Measurements from ENCODE around the gene PKM. TPM values are rescaled to one million over a fixed set of nuclear protein-coding genes. Genes with fewer than 3 reads are reported as not detected.
A peak's percentile ranks its signal among the peaks of the same experiment; 100 is the strongest.

The PKM gene
- total RNA-seq, 1 experiment from 2014 or later, result 2,870 TPM

DNA sequence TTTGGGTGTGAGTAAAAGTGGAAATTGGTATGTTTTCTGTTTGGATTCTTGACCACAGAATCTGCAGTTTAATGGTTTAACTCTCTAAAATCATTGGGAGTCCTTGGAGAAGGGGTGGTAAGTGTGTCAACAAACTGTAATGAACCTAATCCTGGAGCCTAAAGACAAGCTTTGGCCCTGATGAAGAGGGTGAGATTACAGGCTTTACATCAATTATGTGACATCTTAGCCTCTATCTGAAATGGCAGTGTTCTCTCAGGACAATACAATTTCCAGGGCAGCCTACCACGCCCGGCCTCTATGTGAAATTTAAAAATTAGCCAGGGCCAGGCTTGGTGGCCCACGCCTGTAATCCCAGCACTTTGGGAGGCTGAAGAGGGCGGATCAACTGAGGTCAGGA lies 4.3 kb upstream of the PKM start:
- DNase-seq (ENCODE audit: low read depth), result no peak

DNA sequence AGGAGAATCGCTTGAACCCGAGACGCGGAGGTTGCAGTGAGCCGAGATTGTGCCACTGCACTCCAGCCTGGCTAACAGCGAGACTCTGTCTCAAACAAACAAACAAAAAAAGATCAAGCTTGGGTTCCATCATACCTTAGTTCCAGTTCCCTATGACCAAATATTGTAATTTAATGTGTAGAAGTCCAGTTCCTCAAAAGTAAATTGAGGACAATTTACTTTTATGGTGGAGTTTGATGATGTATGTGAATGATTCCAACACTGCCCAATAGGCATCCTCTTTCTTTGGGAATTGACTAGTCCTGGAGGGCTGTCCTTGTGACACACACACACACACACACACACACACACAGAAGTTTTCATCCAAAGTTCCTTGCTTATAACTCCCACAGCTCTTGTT lies 2.8 kb upstream of the PKM start:
- DNase-seq (ENCODE audit: low read depth), result no peak

DNA sequence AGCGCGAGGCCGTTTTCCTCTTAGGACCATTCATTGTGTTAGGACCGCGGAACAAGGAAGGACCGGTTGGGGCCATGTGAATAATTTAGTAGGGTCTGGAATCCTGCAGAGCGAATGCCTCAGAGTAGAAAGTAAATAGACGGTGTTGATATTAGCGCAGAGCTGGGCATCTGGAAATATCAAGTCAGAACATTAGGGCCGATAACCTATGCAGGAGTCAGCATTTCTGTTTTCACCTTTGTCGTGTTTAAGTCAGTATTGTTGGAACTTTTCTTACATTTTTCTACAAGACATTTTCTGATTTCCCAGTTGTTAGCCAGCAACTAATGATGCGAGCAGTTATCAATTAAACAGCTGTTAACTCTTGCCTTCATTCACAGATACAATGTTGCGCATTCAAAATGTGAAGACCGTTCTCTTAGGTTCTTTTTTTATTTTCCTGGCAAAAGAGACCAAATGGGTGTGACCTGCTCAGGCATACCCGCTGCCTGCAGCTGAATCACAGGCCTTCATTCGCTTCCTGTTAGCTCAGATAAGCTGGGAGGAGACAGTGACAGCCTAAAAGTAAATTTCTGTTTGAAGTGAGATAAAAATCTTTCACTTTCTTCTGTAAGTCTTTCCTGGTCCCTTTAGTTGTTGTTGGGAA lies 966 bp upstream of the PKM start:
- DNase-seq (ENCODE audit: low read depth), result peak; percentile 88

DNA sequence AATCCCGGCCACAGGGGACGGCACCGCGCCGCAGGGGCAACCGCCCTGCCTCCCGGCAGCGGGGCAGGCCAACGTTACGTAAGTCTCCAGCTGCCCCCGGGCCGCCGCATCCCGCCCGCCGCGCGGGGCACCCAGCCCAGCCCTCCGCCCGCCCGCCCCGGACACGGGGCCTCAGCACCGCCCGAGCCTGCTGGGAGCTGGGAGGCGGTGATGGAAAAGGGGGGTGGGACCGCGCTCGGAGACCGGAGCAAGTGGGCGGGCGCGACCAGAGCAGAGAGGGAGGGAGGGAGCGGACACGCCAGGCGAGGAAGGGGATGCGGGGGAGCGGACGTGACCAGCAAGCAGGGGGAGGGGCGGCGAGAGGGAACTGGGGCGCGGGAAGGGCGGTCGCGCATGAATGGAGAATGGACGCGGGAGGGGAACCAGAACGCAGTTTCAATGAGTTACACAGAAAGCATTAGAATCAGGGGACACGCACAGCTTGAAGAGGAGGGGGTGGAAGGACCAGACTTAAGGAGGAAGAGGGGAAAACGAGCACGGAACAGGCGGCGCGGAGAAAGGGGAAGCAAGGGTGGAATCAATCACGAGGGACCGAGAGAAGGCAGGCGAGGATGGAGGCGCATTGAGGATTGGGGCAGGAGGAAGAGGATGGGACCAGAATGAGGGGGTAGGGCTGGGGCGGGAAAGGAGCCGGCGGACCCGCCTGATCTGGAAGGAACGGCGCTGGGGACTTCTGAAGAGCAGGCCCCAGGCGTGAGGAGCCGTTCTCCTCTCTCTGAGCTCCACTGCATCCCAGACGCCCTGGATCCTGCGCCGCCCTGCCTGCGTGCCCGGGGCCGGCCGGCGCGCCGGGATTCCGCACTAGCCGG lies 559 bp downstream of the PKM start:
- peak; percentile 94 for DNase-seq (ENCODE audit: low read depth)

DNA sequence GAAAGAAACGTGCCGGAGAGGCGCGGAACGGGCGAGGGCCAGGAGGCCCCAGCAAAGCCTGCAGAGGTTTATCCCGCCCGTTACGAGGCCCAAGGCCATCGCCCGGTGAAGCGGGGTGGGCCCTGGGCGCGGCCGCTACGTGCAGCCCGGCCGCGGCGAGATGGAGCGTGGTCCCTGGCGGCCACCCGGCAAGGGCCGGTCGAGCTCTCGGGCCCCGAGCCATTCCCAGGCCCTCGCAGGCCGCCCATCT lies 1.1 kb downstream of the PKM start:
- no peak for DNase-seq (ENCODE audit: low read depth)

DNA sequence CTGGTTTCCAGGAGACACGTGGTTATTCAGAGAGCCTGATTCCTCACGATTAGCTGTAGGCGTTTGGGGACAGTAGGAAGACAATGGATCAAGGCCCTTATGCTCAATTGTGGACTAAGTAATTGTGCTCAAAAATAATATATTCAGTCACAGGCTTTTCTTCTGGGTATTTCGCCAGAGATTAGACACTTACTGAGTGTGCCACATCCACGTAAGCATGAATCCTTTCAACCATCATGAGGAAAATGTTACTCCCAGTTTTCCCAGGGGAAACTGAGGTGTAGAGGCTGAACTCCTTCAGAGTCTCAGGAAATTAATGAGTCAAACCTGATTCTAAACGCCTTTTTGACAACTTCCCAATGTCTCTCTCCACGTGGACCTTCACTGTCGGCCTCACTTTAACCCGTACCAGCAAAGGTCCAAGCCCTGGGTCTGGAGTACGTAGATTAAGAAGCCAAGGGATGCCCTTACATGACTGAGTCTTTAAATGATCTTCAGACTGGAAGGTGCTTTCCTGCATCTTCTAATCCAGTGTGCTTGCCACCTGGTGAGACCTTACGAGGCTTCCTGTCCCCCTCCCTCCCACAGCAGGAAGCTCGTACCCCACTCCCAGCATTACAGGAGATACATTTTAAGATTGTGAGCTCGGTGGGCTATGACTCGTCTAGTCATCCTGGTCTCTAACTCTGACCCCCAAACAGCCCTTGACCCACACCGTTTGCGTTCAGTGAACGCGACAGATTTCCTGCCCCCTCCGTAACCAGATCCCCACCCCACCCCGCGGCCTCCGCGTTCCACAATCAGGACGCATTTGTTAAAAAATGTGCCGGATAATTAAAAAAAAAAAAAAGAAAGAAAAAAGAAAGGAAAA lies 1.7 kb downstream of the PKM start:
- no peak for DNase-seq (ENCODE audit: low read depth)

DNA sequence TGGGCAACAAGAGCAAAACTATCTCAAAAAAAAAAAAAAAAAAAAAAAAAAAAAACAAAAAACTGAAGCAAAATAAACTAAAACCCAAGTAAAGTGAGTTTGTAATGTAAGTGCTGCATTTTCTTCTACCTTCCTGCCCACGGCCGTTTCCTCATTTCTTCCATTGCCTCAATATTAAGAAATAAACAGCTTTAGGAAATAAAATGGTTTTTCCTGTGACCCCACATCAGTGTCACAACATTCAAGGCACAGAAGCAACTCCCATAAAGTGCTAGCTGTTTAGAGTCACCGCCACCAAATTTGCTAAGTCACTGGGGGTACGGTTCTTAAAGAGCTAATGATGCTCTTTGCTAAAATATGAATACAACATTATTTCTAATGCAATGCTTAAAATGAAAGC lies 3.3 kb downstream of the PKM start:
- DNase-seq (ENCODE audit: low read depth), result peak; percentile 31

DNA sequence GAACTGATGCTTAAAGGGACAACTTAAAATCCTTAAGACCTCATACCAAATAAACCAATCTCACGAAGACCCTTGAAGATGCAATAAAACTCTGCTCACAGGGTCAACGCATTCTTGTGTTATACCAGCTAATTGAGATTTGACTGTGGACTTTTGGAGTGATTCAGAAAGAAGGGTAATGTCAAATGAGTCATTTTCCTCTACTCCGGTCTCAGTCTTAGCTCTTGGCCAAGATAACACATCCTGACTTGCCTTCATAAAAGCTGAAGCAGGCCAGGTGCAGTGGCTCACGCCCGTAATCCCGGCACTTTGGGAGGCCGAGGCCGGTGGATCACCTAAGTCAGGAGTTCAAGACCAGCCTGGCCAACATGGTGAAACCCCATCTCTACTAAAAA lies 3.8 kb downstream of the PKM start:
- peak; percentile 92 for DNase-seq (ENCODE audit: low read depth)

DNA sequence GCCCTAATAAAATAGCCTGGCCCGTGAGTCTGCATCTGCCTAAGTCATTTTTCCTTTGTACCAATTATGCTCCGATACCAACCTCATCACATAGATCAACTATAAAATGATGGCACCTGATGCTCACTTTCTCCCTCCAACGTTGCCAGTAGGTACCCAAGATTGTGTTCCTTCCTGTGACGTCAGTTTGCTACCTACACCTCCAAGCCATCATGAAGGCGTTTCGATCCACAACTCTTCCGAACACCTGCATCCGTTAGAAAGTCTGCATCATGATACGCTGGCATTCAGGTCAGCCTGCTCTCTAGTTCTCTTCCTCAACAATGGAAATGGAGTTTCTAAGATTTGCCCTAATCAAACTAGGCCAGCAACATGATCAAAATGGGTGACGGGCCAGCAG lies 7.7 kb downstream of the PKM start:
- DNase-seq (ENCODE audit: low read depth), result no peak

DNA sequence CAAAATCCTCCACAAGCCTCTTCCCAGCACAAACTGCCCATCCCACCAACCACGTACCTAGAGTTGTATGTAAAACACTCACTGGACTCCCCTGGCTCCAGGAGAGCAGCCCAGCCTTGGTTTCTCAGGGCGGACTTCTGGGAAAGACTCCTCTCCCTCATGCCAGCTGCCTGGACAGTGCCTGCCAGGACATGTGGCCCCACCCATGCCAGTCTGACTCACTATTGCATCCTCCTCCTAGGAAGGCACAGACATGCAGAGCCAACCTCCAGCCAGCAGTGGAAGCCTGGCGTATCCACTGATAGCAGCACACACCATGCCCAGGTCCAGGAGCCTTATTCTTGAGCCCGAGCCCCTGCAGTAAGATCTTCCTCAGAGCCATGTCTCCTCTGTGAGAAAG lies 8.6 kb downstream of the PKM start:
- peak; percentile 80 for DNase-seq (ENCODE audit: low read depth)

DNA sequence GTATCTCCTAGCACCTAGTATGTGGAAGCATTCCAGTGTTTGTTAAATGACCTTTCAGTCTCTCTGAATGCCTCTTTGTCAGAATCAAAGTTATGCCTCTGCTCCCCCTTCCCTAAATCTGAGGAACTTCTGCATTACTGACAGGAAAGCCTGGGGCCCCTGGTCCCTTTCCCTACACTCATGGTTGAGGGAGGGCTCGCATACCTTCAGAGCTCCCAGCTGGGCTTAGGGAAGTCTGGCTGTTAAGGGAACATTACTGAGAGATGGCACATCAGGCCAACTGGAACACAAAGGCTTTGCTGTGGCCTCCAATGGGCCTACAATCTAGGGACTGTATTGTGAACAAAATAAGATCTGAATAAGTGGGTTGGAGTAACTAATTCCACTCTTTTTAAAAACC lies 10.3 kb downstream of the PKM start:
- no peak for DNase-seq (ENCODE audit: low read depth)

DNA sequence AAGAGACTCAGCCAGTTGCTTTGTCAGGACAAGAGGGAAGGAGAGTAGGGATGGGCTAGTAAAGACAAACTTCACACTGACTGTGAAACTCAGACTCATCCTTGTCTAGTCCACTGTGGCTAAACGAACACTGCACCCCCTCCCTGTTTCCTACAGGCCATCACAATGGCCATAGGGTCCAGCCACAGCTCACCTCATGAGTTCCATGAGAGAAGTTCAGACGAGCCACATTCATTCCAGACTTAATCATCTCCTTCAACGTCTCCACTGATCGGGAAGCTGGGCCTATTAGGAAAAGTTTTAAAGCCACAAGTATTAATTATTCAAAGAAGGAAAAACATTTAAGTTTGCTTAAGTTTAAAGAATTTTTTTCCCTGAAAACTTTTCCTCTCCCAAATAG lies 13.8 kb downstream of the PKM start:
- no peak for DNase-seq (ENCODE audit: low read depth)

DNA sequence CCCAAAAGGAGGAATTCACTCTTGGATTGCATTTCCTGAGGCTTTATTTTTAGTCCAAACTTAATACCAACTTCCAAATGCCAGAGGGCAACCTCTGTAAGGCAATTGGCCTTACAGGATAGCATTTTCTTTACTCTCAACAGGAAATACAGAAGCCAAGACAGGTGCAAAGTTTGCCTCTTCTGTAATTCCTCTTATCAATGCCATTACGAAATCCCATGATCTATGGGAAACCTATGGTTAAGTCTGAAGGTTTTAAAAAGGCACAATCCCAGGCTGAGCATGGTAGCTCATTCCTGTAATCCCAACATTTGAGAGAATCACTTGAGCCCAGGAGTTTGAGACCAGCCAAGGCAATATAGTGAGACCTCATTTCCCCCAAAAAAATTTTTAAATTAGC lies 14.9 kb downstream of the PKM start:
- no peak for DNase-seq (ENCODE audit: low read depth)

DNA sequence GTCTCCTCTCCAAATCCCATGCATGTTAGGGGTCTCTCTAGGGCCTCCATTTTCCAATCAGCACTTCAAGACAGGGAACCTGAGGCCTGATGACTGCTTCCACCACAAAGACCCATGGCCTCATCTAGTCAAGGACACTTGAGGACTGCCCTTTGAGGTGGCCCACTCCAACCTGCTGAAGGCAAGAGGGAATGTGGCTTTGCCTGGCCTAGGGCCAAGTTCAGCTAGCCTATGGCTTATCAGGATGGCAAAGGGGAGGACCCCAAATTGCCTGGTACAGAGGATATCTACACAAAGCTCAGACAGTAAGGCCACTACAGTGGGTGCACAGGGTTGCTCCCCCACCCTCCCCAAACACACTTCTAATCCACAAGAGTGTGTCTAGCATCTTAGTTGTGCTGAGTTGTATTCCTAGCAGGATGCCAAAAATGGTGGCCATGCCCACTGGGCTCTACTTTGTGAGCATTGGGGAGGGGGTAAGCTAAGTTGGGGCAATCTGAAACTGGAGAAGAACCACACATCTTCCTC lies 23.4 kb downstream of the PKM start:
- DNase-seq (ENCODE audit: low read depth), result no peak

DNA sequence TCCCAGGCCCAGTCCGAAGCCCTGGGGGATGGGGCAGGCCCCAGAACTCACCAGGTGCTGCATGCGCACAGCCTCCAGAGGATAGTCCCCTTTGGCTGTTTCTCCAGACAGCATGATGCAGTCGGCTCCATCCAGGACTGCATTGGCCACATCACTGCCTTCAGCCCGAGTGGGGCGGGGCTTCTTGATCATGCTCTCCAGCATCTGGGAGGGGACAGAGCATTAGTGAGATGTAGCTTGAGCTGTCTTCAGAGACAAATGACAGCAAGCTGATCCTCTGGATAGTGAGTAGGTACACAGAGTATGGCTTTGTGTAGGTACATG lies 24.4 kb downstream of the PKM start:
- DNase-seq (ENCODE audit: low read depth), result no peak

DNA sequence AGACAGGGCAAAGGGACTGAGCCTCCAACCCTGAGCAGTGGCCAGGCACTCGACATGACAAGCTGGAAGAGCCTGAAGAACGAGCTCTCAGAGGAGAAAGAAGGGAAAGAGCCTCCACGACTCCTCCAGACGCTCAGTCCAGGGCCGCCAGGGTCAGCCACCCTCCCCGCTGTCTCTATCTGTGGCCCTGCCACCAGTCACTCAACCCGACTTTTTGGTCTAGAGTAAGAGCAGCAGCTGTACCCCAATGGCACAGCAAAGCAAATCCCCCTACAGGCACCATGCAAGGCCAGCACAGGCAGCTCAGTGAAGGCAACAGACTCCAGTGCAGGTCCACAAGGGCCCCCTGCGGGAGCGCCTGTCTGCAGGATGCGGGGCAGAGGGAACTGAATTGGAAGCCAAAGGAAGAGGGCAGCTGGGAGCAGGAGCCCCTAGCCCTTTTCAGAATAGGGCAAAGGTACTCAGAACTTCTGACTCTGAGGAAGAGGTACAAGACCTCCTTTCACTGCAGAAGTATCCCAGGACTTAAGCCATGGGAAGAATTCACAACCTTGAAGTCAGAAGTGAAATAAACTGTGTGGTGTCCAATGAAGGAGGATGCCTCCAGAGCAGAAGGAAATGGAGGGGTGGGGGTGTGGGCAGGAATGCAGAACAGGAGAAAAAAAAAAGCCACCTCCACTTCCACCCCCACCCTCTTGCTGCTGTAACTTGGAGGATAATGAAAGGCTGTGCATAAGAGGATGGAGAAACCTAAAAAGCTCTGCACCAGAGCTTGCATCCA lies 24.9 kb downstream of the PKM start:
- no peak for DNase-seq (ENCODE audit: low read depth)

DNA sequence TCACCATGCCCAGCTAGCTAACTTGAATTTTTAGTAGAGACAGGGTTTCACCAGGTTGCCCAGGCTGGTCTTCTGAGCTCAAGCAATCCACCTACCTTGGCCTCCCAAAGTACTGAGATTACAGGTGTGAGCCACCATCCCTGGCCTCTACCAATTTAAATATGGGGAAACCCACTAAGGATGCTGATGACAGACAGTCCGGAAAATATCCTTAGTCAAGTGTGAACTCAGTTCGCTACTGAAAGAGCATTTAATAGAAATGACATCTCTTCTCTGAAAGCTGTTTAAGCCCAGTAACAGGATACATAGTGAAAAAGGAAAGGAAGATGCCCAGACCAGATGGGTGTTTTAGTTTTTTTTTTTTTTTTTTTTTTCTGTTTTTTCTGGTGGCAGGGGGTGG lies 25.7 kb downstream of the PKM start:
- DNase-seq (ENCODE audit: low read depth), result no peak

DNA sequence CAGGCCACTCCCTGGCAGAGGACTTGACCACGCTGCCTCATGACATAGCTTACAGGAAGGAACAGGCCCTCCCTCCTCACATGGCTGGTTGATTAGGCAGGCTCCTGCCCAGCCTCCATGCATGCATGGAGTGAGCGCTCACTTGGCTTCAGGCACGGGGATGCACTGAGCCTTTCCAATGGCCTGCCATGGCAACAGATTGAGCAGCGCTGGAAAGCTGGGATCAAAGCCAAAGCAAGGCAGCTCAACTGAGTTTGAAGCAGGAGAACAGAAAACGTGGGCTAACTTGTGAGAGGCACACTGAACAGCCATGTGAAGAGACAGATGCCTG lies 27.5 kb downstream of the PKM start:
- DNase-seq (ENCODE audit: low read depth), result peak; percentile 79

DNA sequence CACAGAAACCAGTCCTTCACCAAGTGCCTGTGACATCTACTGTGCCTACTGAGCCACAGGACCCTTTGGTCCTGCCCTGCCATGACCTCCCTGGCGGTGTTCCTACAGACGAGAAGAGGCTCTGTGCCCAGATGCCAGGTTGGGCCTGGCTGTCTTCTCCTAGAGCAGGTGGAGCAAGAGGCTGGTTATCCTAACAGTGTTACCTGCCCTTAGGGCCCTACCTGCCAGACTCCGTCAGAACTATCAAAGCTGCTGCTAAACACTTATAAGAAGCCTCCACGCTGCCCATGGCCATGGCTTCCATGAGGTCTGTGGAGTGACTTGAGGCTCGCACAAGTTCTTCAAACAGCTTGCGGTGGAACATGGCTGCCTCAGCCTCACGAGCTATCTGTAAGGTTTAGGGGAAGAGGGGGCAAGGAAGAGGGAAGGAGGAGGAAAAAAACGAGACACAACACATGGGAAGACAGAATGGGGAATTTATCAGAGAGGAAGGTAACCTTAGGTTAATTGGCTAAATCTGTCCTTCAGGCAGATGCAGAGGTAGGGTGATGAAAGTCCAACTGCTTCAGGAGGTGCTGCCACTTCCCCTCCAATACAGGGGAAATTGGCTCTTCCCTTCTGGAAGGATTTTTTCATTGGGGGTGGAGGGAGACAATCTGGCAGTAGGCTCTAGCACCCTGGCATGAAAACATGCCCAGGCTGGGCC lies 28.0 kb downstream of the PKM start:
- no peak for DNase-seq (ENCODE audit: low read depth)

DNA sequence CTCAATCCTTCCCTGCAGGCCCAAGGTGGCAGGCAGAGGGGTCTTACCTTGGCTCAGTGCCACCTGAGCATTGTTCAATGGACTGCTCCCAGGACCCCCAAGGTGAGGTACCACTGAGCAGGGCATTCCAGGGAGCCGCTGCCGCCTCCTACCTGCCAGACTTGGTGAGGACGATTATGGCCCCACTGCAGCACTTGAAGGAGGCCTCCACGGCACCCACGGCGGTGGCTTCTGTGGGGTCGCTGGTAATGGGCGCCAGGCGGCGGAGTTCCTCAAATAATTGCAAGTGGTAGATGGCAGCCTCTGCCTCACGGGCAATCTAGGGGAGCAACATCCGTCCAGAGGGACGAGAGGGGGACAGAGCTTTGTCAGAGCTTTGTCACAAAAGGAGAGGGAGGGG lies 28.7 kb downstream of the PKM start:
- DNase-seq (ENCODE audit: low read depth), result no peak

DNA sequence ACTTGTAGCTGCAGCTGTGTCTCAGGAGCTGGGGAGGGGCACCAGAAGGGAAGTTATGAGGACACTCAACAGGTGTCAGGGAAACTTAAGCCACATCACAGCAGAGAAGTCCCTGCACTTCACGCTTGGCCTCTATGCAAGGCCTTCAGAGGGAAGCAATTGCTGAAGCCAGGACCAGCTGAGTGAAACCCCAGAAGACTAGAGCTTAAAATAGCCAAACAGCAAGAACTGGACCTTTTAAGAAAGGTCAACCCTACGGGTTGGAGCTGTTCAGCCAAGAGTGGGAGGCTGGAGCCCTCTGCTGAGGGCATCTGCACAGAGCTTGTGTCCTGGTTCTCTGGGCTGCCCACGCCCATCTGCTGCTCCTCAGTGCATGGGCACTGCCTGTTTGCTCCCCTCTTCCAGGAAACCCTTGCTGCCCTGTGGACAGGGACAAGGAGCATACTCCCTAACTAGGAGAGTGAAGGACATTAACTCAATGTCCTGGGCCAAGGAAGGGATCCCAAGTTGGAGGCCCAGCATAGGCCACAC lies 29.5 kb downstream of the PKM start:
- no peak for DNase-seq (ENCODE audit: low read depth)
